DOHH2 (cell line): ENCODE measurements around the gene FMNL3.

ENCODE experiments used
- H3F3A ChIP-seq: fragments of 200-600 bp; sonication (generic), shearing (Covaris generic); 2 replicates; pipeline ENCODE4 v1.6.0; 2016; ENCODE audit warnings: antibody characterized with exemption, mild to moderate bottlenecking; ENCODE audit not compliant: control insufficient read depth, insufficient read depth
- H3K27ac ChIP-seq: fragments of 200-600 bp; sonication (generic); 2 replicates; pipeline ENCODE4 v1.5.1; 2014; ENCODE audit warnings: low read depth, mild to moderate bottlenecking, low read length, moderate library complexity
- H3K27me3 ChIP-seq: fragments of 200-600 bp; sonication (generic); 2 replicates; pipeline ENCODE4 v1.6.1; 2014; ENCODE audit warnings: mild to moderate bottlenecking, low read length, mixed read lengths; ENCODE audit not compliant: control insufficient read depth
- H3K36me3 ChIP-seq: fragments of 200-600 bp; sonication (generic); 2 replicates; pipeline ENCODE4 v1.6.1; 2014; ENCODE audit warnings: mild to moderate bottlenecking, low read length, moderate library complexity, mixed read lengths; ENCODE audit not compliant: control insufficient read depth
- H3K4me1 ChIP-seq: fragments of 200-600 bp; sonication (generic); 2 replicates; pipeline ENCODE4 v1.6.1; 2014; ENCODE audit warnings: mild to moderate bottlenecking, low read length, mixed read lengths; ENCODE audit not compliant: control insufficient read depth
- H3K4me2 ChIP-seq: fragments of 200-600 bp; sonication (generic); 2 replicates; pipeline ENCODE4 v1.6.0; 2014; ENCODE audit warnings: mild to moderate bottlenecking, low read length, moderate library complexity
- H3K4me3 ChIP-seq: fragments of 200-600 bp; sonication (generic); 2 replicates; pipeline ENCODE4 v1.5.1; 2014; ENCODE audit warnings: mild to moderate bottlenecking, low read length, mixed read lengths
- H3K79me2 ChIP-seq: fragments of 200-600 bp; sonication (generic); 2 replicates; pipeline ENCODE4 v1.6.1; 2014; ENCODE audit warnings: mild to moderate bottlenecking, low read length, mixed read lengths; ENCODE audit not compliant: control insufficient read depth
- H3K9me2 ChIP-seq: fragments of 200-600 bp; sonication (generic); replicated peaks from 2 replicates; pipeline ENCODE4 v1.6.1; 2014; ENCODE audit warnings: mild to moderate bottlenecking, low read length, mixed read lengths; ENCODE audit not compliant: control insufficient read depth
- H3K9me3 ChIP-seq: fragments of 200-600 bp; sonication (generic); 2 replicates; pipeline ENCODE4 v1.6.1; 2014; ENCODE audit warnings: antibody characterized with exemption, low read length, mixed read lengths; ENCODE audit not compliant: control insufficient read depth, insufficient read depth
- H4K20me1 ChIP-seq: fragments of 200-600 bp; sonication (generic); 2 replicates; pipeline ENCODE4 v1.6.0; 2014; ENCODE audit warnings: low read depth, mild to moderate bottlenecking, antibody characterized with exemption, low read length, moderate library complexity; ENCODE audit not compliant: control insufficient read depth, insufficient read depth
- EZH2phosphoT487 ChIP-seq: fragments of 200-600 bp; sonication (generic); IDR thresholded peaks from 2 replicates; pipeline ENCODE4 v1.6.1; 2017; ENCODE audit warnings: borderline replicate concordance, mild to moderate bottlenecking, antibody characterized with exemption, low read length, moderate library complexity, mixed read lengths
- TF ChIP-seq, protein P1 (sequence below): fragments of 200-600 bp; sonication (generic); IDR thresholded peaks from one replicate; pipeline ENCODE4 v1.5.1; 2014; ENCODE audit warnings: antibody characterized with exemption, mild to moderate bottlenecking, low read depth, low read length; ENCODE audit not compliant: poor library complexity, severe bottlenecking

The FMNL3 gene

GRCh38 chr12:49632986-49633702 lies 74.1 kb downstream of the FMNL3 start:
- no peak for TF ChIP-seq EZH2phosphoT487
- TF ChIP-seq, protein P1, sequence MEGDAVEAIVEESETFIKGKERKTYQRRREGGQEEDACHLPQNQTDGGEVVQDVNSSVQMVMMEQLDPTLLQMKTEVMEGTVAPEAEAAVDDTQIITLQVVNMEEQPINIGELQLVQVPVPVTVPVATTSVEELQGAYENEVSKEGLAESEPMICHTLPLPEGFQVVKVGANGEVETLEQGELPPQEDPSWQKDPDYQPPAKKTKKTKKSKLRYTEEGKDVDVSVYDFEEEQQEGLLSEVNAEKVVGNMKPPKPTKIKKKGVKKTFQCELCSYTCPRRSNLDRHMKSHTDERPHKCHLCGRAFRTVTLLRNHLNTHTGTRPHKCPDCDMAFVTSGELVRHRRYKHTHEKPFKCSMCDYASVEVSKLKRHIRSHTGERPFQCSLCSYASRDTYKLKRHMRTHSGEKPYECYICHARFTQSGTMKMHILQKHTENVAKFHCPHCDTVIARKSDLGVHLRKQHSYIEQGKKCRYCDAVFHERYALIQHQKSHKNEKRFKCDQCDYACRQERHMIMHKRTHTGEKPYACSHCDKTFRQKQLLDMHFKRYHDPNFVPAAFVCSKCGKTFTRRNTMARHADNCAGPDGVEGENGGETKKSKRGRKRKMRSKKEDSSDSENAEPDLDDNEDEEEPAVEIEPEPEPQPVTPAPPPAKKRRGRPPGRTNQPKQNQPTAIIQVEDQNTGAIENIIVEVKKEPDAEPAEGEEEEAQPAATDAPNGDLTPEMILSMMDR = no peak
- Histone ChIP-seq H3K4me2 (no peak overlapping the region), H3K27me3 (no peaks in the 10 kb centered on the region; the same call in 1 of the 2 replicates), H3K9me3 (no peaks in the 10 kb centered on the region), H3K36me3 (no peaks in the 10 kb centered on the region), H3K9me2 (no peaks in the 10 kb centered on the region), H3K4me1 (peaks cover 15% of the 10 kb centered on the region), H3K27ac (no peak overlapping the region), H3F3A (peaks cover 5% of the 10 kb centered on the region; the same call in 1 of the 2 replicates), H3K79me2 (no peaks in the 10 kb centered on the region), H4K20me1 (no peaks in the 10 kb centered on the region), H3K4me3 (no peak overlapping the region)

- peaks cover 5% of the 10 kb centered on the region; the same call in 1 of the 2 replicates for H3F3A ChIP-seq
- H4K20me1 ChIP-seq = no peaks in the 10 kb centered on the region
- H3K9me3 ChIP-seq = no peaks in the 10 kb centered on the region
- no peaks in the 10 kb centered on the region for H3K79me2 ChIP-seq
- H3K4me3 ChIP-seq = no peak overlapping the region
- no peaks in the 10 kb centered on the region for H3K9me2 ChIP-seq
- H3K4me2 ChIP-seq = no peak overlapping the region
- no peaks in the 10 kb centered on the region; the same call in 1 of the 2 replicates for H3K27me3 ChIP-seq
- H3K36me3 ChIP-seq = no peaks in the 10 kb centered on the region
- no peak for TF ChIP-seq EZH2phosphoT487
- TF ChIP-seq, protein P1 = no peak
- no peak overlapping the region for H3K27ac ChIP-seq
- H3K4me1 ChIP-seq = peaks cover 15% of the 10 kb centered on the region
These were observed 74.8 kb downstream of the FMNL3 start for GRCh38 chr12:49632401-49632800.

DNA sequence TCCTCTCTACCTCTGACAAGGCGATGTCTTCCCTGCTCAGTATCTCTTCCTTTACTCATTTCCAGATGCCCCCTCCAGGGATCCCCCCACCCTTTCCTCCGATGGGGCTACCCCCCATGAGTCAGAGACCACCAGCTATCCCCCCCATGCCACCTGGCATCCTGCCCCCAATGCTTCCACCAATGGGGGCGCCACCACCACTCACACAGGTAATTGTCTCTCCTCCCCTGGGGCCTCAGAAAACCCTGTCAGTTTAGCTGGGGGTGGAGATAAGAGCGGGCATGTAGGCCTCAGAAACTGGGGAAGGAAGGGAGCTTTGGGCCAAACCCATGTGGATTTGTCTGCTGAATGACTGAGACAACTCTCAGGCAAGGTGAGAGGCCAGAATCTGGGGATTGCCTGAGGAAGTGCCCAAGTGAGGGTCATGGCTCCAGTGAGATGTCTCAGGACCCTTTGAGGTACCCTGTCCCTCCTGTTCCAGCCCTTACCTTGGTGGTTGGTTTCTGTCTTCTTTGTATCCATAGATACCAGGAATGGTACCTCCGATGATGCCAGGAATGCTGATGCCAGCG lies 75.8 kb downstream of the FMNL3 start:
- Histone ChIP-seq H3K4me1 (peaks cover 10% of the 10 kb centered on the region), H3K9me2 (no peaks in the 10 kb centered on the region), H3K27me3 (no peaks in the 10 kb centered on the region; the same call in 1 of the 2 replicates), H4K20me1 (no peaks in the 10 kb centered on the region), H3K9me3 (no peaks in the 10 kb centered on the region), H3K4me3 (no peak overlapping the region), H3K4me2 (no peak overlapping the region), H3K27ac (no peak overlapping the region), H3K79me2 (no peaks in the 10 kb centered on the region), H3F3A (peaks cover 5% of the 10 kb centered on the region; the same call in 1 of the 2 replicates), H3K36me3 (no peaks in the 10 kb centered on the region)
- TF ChIP-seq, protein P1 = peak; percentile 30
- TF ChIP-seq EZH2phosphoT487 = no peak
